Right atrium auricular region (tissue), 2 donors: ENCODE results near the gene CENPO. TPM values are rescaled to one million over a fixed set of nuclear protein-coding genes. Genes with fewer than 3 reads are reported as not detected.

Experiments used
- DNase-seq: peaks from one replicate; pipeline ENCODE4 v3.0.0-alpha.2; 2019; ENCODE audit warnings: low spot score
- H3K27ac ChIP-seq, 2 donors: fragments of 200-600 bp; sonication (generic); 1 replicate in 1 of 2; 2 replicates in 1 of 2; pipeline ENCODE4 v1.5.1; 2016 to 2019
- H3K27me3 ChIP-seq, 2 donors: fragments of 200-600 bp; sonication (generic); one replicate each; pipeline versions ENCODE4 v1.5.1 to v1.6.0; 2017 to 2019
- H3K36me3 ChIP-seq: fragments of 200-600 bp; sonication (generic); one replicate; pipeline ENCODE4 v1.5.1; 2016
- H3K4me1 ChIP-seq, 2 donors: fragments of 200-600 bp; sonication (generic); one replicate each; pipeline versions ENCODE4 v1.5.1 to v1.6.0; 2017 to 2019
- H3K4me3 ChIP-seq, 2 donors: fragments of 200-600 bp; sonication (generic); 1 replicate in 1 of 2; 2 replicates in 1 of 2; pipeline ENCODE4 v1.5.1; 2017 to 2019; ENCODE audit warnings: mild to moderate bottlenecking in 1 of 2, moderate library complexity in 1 of 2
- H3K9me3 ChIP-seq, 2 donors: fragments of 200-600 bp; sonication (generic); one replicate each; pipeline ENCODE4 v1.5.1; 2019
- total RNA-seq, 2 donors: library from RNA; depleted of rRNA; stranded (reverse); fragments of >200 nt; gene quantifications; one replicate each; pipeline ENCODE4 v1.1.0, GENCODE V29; 2016
- TF ChIP-seq, protein P1 (sequence below), 2 donors: fragments of 200-600 bp; sonication (generic); IDR thresholded peaks; one replicate each; pipeline ENCODE4 v1.5.1; 2019; ENCODE audit warnings: antibody characterized with exemption in 2 of 2

The CENPO gene
- total RNA-seq, 2 donors from 2014 or later, result 1.2 to 1.7 TPM

DNA sequence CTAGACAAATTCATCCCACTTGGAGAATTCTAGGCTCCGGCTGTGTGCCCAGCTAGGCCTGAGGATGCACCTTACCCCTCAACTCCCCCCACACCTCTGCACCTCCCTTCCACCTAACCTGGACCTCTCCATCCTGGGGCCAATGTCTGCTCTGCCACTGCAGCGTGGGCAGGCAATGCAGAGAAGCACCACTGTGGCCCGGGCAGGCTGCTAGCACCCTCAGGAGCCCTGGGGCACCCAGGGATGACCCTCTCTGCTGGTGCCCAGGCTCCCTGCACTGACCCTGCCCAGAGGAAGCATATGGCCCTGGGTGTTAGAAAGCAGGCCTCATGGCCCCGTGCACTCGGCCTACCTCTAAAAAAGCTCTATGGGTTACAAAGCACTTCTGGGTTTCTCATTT, 77.2 kb downstream of the CENPO start:
- H3K4me1 ChIP-seq, result peaks cover 0 to 29% of the 10 kb centered on the region in 2 donors
- H3K36me3 ChIP-seq, result no peaks in the 10 kb centered on the region
- no peaks in the 10 kb centered on the region for H3K27me3 ChIP-seq
- no peak for DNase-seq
- no peaks in the 10 kb centered on the region for H3K9me3 ChIP-seq
- no peak overlapping the region for H3K4me3 ChIP-seq
- TF ChIP-seq, protein P1, sequence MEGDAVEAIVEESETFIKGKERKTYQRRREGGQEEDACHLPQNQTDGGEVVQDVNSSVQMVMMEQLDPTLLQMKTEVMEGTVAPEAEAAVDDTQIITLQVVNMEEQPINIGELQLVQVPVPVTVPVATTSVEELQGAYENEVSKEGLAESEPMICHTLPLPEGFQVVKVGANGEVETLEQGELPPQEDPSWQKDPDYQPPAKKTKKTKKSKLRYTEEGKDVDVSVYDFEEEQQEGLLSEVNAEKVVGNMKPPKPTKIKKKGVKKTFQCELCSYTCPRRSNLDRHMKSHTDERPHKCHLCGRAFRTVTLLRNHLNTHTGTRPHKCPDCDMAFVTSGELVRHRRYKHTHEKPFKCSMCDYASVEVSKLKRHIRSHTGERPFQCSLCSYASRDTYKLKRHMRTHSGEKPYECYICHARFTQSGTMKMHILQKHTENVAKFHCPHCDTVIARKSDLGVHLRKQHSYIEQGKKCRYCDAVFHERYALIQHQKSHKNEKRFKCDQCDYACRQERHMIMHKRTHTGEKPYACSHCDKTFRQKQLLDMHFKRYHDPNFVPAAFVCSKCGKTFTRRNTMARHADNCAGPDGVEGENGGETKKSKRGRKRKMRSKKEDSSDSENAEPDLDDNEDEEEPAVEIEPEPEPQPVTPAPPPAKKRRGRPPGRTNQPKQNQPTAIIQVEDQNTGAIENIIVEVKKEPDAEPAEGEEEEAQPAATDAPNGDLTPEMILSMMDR (IDR thresholded peaks at IDR 0.05), result no peak
- no peak overlapping the region for H3K27ac ChIP-seq

DNA sequence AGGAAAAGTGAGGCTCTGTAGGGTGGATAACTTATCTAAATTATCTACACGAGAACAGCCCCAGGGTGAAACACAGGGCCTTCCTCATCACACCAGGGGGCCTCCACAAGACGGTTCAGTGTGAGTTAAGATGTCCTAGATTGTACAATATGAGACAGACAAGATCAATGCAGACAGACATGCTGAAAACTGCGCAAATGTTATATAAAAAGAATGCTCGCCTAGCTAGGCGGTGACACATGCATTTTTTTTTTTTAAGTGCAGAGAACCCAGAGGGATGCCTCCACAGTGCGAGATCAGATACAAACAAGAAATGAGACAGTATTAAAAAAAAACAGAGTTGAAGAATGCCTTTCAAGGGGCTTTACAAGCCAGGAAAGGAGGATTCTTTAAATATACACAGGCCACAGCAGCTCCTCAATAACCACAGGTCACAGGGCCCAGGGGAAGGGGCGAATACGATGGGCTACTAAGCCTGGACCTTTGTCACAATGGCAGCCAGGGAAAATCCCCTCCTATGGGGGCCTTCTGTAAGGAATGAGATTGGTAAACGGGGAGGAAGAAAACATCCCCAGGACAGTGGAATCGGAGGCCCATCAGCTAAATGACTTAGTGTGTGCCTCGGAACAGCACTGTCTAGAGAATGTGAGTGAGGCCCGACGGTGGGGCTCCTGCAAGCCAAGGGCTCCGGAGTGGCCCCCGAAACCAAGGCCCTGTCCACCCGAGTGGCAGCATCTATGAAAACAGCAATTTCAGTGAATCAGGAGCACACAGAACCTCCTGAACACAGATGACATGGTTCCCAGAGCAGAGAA, 77.9 kb downstream of the CENPO start:
- no peaks in the 10 kb centered on the region for H3K9me3 ChIP-seq
- TF ChIP-seq, protein P1 (IDR thresholded peaks at IDR 0.05), result no peak
- no peak overlapping the region for H3K4me3 ChIP-seq
- peak overlapping the region; percentile 60 to 75 for H3K27ac ChIP-seq
- H3K4me1 ChIP-seq, result peaks cover 0 to 29% of the 10 kb centered on the region in 2 donors
- no peaks in the 10 kb centered on the region for H3K36me3 ChIP-seq
- no peaks in the 10 kb centered on the region for H3K27me3 ChIP-seq
- no peak for DNase-seq

DNA sequence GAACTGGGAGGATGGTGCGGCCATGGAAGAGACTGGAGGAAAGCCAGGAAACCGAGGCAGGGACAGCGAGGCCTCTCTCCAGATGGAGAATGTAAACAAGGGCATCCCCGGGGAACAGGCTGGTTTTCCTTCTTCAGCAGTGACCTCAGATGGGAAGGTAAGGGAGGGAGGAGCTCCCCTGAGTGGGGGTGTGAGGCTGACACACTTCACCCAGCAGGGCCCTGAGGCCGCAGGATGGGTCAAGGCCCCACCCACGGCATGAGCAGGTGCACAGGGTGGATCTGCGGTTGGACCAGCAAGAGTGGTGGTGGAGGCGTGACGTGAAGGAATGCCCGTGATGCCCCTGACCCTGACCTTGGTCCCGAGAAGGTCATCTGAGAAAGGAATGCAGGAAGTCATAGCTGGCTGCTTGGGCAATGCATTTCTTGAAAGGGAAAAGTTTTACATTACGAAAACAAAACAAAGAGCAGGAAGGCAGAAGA, 78.7 kb downstream of the CENPO start:
- Histone ChIP-seq H3K4me1 (peaks cover 0 to 29% of the 10 kb centered on the region in 2 donors), H3K27ac (peak overlapping the region; percentile 60 to 75), H3K36me3 (no peaks in the 10 kb centered on the region), H3K9me3 (no peaks in the 10 kb centered on the region), H3K27me3 (no peaks in the 10 kb centered on the region), H3K4me3 (no peak overlapping the region)
- no peak for DNase-seq
- TF ChIP-seq, protein P1 (IDR thresholded peaks at IDR 0.05), result no peak

Other genes starting within 250 kb of the CENPO start
- gene PTRHD1, start within 50 bp of the CENPO start, total RNA-seq, result 10 to 100 TPM; 12.8 to 17.7 TPM
- 10 to 100 TPM; 14.1 to 28.4 TPM for gene ADCY3, start 126.8 kb downstream of the CENPO start, total RNA-seq
- gene DNAJC27, start 178.5 kb downstream of the CENPO start, total RNA-seq, result 1 to 10 TPM; 7.3 to 7.5 TPM
- gene EFR3B, start 248.7 kb downstream of the CENPO start, total RNA-seq, result 10 to 100 TPM in 1 of 2 donors, 1 to 10 TPM in 1; 2.6 to 10.8 TPM